OCI-LY7 (cell line): Measurements from ENCODE around the gene TK2. TPM values are rescaled to one million over a fixed set of nuclear protein-coding genes. Genes with fewer than 3 reads are reported as not detected.
"Not testable (repeated sequence)": the region's sequence is repeated elsewhere in the genome, so short reads cannot be mapped to it uniquely, and the experiment has no call there.

Source experiments
- BruUV-seq: library from RNA; stranded (reverse); fragments of 400-500 nt; replicated peaks from 2 replicates; lab custom pipeline; 2021; lab: Mats Ljungman, UMichigan
- CTCF ChIA-PET: fragments of 300-600 bp; sonication (Branson Sonifier 250); formaldehyde crosslinking; loops from one replicate; lab custom pipeline; 2022; ENCODE audit warnings: antibody characterized with exemption; ENCODE audit not compliant: unreplicated experiment; lab: Charles Lee
- POLR2A ChIA-PET: fragments of 300-600 bp; sonication (Branson Sonifier 250); formaldehyde crosslinking; loops from one replicate; lab custom pipeline; 2022; ENCODE audit warnings: antibody characterized with exemption; lab: Charles Lee
- DNase-seq: peaks from one replicate; pipeline ENCODE4 v3.0.0-alpha.2; 2015; ENCODE audit warnings: low spot score
- H2AFZ ChIP-seq: fragments of 200-600 bp; sonication (generic), shearing (Covaris generic); 2 replicates; pipeline ENCODE4 v1.6.1; 2014; ENCODE audit warnings: mild to moderate bottlenecking, antibody characterized with exemption, low read length, moderate library complexity
- H3K27ac ChIP-seq: fragments of 200-600 bp; sonication (generic); 2 replicates; pipeline ENCODE4 v1.5.1; 2014; ENCODE audit warnings: mixed run types, low read depth, mild to moderate bottlenecking, moderate library complexity, low read length, inconsistent platforms; ENCODE audit not compliant: poor library complexity, severe bottlenecking
- H3K36me3 ChIP-seq: fragments of 200-600 bp; sonication (generic); 2 replicates; pipeline ENCODE4 v1.6.1; 2014; ENCODE audit warnings: mild to moderate bottlenecking, antibody characterized with exemption, low read length, moderate library complexity, mixed read lengths; ENCODE audit not compliant: insufficient read depth
- H3K4me1 ChIP-seq: fragments of 200-600 bp; sonication (generic); 2 replicates; pipeline ENCODE4 v1.5.1; 2014; ENCODE audit warnings: mild to moderate bottlenecking, low read length; ENCODE audit not compliant: insufficient read depth, poor library complexity, severe bottlenecking
- H3K4me2 ChIP-seq: fragments of 200-600 bp; sonication (generic); 2 replicates; pipeline ENCODE4 v1.6.1; 2014; ENCODE audit warnings: mild to moderate bottlenecking, low read length
- H3K4me3 ChIP-seq: fragments of 200-600 bp; sonication (generic); 2 replicates; pipeline ENCODE4 v1.5.1; 2014; ENCODE audit warnings: mild to moderate bottlenecking, low read depth, low read length; ENCODE audit not compliant: poor library complexity, severe bottlenecking
- H3K79me2 ChIP-seq: fragments of 200-600 bp; sonication (generic); 2 replicates; pipeline ENCODE4 v1.6.1; 2016; ENCODE audit warnings: low read depth, mild to moderate bottlenecking, low read length, moderate library complexity, mixed read lengths; ENCODE audit not compliant: insufficient read depth
- H3K9me2 ChIP-seq: fragments of 200-600 bp; sonication (generic); 2 replicates; pipeline ENCODE4 v1.6.1; 2016; ENCODE audit warnings: mild to moderate bottlenecking, low read length, mixed read lengths; ENCODE audit not compliant: insufficient read depth
- H3K9me3 ChIP-seq: fragments of 200-600 bp; sonication (generic); 2 replicates; pipeline ENCODE4 v1.6.1; 2014; ENCODE audit warnings: mild to moderate bottlenecking, mixed run types, low read length, mixed read lengths
- H4K20me1 ChIP-seq: fragments of 200-600 bp; sonication (generic); 2 replicates; pipeline ENCODE4 v1.6.1; 2014; ENCODE audit warnings: mild to moderate bottlenecking, antibody characterized with exemption, low read length, moderate library complexity, mixed read lengths; ENCODE audit not compliant: insufficient read depth
- EZH2phosphoT487 ChIP-seq: fragments of 200-600 bp; sonication (generic); IDR thresholded peaks from 2 replicates; pipeline ENCODE4 v1.6.1; 2018; ENCODE audit warnings: low read depth, borderline replicate concordance, mild to moderate bottlenecking, mixed run types, antibody characterized with exemption, low read length, moderate library complexity, mixed read lengths
- intact Hi-C: fragments of 100-400 bp; cut with micrococcal nuclease; formaldehyde crosslinking; loops from one replicate; pipeline ENCODE4 v1.10.0; 2022; ENCODE audit not compliant: unreplicated experiment
- total RNA-seq, 2 experiments: library from RNA; depleted of rRNA in 1 of 2; stranded (reverse); fragments of >200 nt in 1 of 2; shearing (Covaris generic) in 1 of 2; gene quantifications; 2 replicates each; pipeline ENCODE4 v1.2.3, GENCODE V29; 2014 to 2022
- TF ChIP-seq, protein P1 (sequence below): fragments of 200-600 bp; sonication (generic); conservative IDR thresholded peaks from 2 replicates; pipeline ENCODE4 v1.5.1; 2014; ENCODE audit warnings: mild to moderate bottlenecking, antibody characterized with exemption, low read length, moderate library complexity, mixed read lengths

TK2 gene
- total RNA-seq, 2 experiments from 2014 or later, result 0.06 to 1.9 TPM

DNA sequence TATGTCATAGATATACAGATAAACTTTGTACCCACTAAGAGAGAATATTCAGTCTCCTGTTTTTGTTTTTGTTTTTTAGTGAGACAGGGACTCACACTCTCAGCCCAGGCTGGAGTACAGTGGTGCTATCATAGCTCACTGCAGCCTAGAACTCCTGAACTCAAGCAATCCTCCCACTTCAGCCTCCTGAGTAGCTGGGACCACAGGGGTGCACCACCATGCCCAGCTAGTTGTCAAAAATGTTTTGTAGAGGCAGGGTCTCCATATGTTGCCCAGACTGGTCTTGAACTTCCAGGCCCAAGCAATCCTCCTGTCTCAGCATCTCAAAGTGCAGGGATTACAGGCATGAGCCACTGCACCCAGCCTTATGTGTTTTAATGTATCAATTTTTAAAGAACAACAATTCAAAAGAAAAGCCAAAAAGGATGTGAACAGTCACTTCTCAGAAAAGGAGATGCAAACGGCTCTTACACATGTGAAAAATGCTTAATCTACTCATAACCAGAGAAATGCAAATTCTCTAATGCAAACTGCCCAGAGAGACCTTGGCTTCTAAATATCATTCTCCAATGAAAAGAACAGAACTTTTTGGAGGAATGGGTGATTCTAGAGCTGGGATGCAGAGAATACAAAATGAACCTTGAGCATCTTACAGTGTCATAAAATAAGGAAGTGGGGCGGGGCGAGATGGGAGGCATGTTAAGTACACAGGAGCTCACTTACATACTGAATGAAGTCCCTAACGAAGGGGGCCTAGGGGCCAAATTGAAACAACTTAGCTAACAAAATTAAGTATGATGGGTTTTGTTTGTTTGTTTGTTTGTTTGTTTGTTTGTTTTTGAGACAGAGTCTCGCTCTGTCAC, 47.3 kb upstream of the TK2 start:
- Histone ChIP-seq H3K4me3 (no peak overlapping the region), H4K20me1 (no peaks in the 10 kb centered on the region), H2AFZ (no peak overlapping the region), H3K4me2 (no peak overlapping the region), H3K4me1 (peaks cover 7% of the 10 kb centered on the region), H3K27ac (no peak overlapping the region), H3K9me3 (peaks cover 15% of the 10 kb centered on the region; the same call in 1 of the 2 replicates), H3K79me2 (no peaks in the 10 kb centered on the region), H3K36me3 (no peaks in the 10 kb centered on the region), H3K9me2 (no peaks in the 10 kb centered on the region)
- intact Hi-C loops, result no loop called here
- DNase-seq, result no peak
- no TSS peak for BruUV-seq
- TF ChIP-seq, protein P1, sequence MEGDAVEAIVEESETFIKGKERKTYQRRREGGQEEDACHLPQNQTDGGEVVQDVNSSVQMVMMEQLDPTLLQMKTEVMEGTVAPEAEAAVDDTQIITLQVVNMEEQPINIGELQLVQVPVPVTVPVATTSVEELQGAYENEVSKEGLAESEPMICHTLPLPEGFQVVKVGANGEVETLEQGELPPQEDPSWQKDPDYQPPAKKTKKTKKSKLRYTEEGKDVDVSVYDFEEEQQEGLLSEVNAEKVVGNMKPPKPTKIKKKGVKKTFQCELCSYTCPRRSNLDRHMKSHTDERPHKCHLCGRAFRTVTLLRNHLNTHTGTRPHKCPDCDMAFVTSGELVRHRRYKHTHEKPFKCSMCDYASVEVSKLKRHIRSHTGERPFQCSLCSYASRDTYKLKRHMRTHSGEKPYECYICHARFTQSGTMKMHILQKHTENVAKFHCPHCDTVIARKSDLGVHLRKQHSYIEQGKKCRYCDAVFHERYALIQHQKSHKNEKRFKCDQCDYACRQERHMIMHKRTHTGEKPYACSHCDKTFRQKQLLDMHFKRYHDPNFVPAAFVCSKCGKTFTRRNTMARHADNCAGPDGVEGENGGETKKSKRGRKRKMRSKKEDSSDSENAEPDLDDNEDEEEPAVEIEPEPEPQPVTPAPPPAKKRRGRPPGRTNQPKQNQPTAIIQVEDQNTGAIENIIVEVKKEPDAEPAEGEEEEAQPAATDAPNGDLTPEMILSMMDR, result no peak
- TF ChIP-seq EZH2phosphoT487, result no peak
- ChIA-PET CTCF (no interaction called here), POLR2A (interaction anchor here (0.6 kb wide), 1 partner anchor 72 kb away, joined by 3 read pairs; no protein-coding TSS in a partner anchor)

DNA sequence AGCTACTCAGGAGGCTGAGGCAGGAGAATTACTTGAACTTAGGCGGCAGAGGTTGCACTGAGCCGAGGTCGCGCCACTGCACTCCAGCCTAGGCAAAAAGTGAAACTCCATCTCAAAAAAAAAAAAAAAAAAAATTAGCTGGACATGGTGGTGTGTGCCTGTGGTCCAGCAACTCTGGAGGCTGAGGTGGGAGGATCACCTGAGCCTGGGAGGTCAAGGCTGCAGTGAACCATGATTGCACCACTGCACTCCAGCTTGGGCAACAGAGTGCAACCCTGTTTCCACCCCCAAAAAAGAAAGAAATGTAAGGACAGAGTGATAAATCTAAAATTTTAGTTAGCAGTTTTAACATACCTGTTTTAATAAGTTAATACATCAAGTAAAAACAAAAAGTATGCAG, 46.6 kb upstream of the TK2 start:
- intact Hi-C loops, H3K4me2 ChIP-seq, H3K4me1 ChIP-seq, H2AFZ ChIP-seq, H3K27ac ChIP-seq, H3K9me2 ChIP-seq, H4K20me1 ChIP-seq, CTCF ChIA-PET, DNase-seq, BruUV-seq, H3K36me3 ChIP-seq, H3K4me3 ChIP-seq, H3K79me2 ChIP-seq: not testable (repeated sequence)
- peaks cover 12% of the 10 kb centered on the region; the same call in 1 of the 2 replicates for H3K9me3 ChIP-seq
- POLR2A ChIA-PET, result interaction anchor here (0.6 kb wide), 1 partner anchor 71 kb away, joined by 3 read pairs; no protein-coding TSS in a partner anchor

DNA sequence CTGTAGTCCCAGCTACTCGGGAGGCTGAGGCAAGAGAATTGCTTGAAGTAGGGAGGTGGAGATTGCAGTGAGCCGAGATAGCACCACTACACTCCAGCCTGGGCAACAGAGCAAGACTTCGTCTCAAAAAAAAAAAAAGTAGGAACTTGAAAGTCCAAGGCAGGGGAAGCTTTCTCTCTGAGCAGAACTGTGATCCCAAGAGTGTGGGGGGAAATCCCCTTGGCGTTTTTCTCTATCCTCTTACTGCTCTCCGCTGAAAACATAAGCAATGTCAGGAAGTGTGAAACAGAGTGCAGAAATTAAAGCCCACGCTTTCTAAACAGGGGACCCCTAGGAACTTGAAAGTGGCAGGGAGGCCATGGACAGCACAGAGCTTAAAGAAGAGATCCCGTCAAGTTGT, 44.8 kb upstream of the TK2 start:
- Histone ChIP-seq H3K36me3 (no peaks in the 10 kb centered on the region), H3K9me2 (no peaks in the 10 kb centered on the region), H4K20me1 (no peaks in the 10 kb centered on the region), H3K4me1 (peaks cover 12% of the 10 kb centered on the region), H3K79me2 (no peaks in the 10 kb centered on the region), H3K9me3 (no peaks in the 10 kb centered on the region), H2AFZ (no peak overlapping the region), H3K4me3 (no peak overlapping the region), H3K27ac (no peak overlapping the region), H3K4me2 (no peak overlapping the region)
- POLR2A ChIA-PET, result interaction anchor here (0.5 to 1.9 kb wide), 3 partner anchors 9 to 118 kb away, joined by 3 to 12 read pairs (median 3); no protein-coding TSS in a partner anchor
- no TSS peak for BruUV-seq
- no peak for DNase-seq
- intact Hi-C loops, result no loop called here
- TF ChIP-seq, protein P1, result no peak
- TF ChIP-seq EZH2phosphoT487, result no peak
- CTCF ChIA-PET, result no interaction called here
